Raji (cell line): ENCODE measurements around the gene QRFP.

Experiments used
- POLR2A ChIP-seq: IDR thresholded peaks from 2 replicates; pipeline ENCODE4 v1.6.1; 2011; ENCODE audit warnings: low read depth, low read length, control low read depth; ENCODE audit not compliant: insufficient read depth

Gene QRFP

DNA sequence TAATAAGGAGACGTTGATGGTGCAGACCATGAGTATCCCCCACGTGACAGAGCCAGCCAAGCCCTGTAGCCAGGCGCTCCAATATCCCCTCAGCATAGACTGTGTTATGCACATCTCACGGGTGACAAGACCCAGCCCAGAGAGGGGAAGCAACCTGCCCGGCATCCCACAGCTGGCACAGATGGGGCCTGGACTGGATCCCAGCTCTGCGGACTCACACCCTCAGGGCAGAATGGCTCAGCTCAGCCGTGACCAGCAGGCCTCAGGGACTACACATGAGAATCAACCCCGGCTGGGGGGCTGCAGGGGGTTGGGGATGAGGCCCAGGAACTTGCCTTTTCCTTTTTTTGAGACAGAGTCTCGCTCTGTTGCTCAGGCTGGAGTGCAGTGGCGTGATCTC is 30.7 kb upstream of the QRFP start:
- no peak for TF ChIP-seq POLR2A

GRCh38 chr9:130925050-130925678 is 28.6 kb upstream of the QRFP start:
- no peak for TF ChIP-seq POLR2A

DNA sequence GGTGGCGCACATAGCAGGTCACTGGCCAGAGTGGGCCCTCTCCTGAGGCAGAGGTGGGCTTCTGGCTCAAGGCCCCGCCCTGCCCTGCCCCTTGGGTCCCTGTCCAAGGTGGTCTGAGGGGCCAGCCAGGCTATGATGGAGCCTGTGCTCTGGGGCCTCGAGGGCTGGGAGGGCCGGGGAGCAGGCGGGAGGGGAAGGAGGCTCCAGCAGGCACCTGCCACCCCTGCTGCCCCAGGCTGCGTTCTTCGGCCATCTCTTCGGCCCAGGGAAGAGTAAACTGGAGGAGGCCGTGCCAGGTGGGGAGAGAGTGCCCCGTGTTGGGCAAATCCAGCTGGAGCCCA is 27.8 kb upstream of the QRFP start:
- no peak for TF ChIP-seq POLR2A

DNA sequence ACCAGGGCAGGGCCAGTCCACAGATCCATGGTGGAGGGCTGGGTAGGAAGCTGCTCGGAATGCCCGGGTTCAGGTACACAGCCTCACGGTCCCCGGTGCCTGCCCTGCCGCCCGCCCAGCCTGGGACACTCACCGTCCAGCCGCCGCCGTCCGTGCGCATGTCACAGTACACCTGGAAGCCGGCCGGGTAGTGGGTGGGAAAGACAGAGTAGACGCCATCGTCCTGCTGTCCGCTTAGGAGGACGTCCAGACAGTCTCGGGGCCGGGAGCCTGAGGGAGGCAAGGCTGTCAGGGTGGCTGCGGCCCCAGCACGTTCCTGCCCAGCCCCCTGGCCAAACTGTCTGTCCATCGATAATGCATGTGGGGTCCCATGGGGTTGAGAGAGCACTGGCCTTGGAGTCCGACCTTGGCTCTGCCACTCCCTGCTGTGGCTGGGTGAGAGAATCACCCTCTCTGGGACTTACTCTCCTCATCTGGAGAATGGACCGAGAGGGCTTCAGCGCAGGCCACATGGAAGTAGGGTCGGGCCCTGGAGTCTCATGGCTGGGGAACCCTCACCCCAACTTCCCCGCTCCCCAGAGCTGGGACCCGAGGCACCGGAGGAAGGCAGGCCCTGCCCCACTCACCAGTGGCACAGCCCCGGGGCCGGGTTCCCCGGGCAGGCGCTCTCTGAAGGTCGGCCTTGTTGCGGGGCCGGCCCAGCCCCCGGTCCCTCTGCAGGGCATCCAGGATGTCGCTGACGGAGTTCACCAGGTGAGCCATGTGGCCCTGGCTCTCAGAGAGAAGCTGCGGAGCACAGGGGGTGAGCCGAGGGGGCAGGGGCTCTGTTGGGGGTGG is 27.2 kb upstream of the QRFP start:
- no peak for TF ChIP-seq POLR2A

DNA sequence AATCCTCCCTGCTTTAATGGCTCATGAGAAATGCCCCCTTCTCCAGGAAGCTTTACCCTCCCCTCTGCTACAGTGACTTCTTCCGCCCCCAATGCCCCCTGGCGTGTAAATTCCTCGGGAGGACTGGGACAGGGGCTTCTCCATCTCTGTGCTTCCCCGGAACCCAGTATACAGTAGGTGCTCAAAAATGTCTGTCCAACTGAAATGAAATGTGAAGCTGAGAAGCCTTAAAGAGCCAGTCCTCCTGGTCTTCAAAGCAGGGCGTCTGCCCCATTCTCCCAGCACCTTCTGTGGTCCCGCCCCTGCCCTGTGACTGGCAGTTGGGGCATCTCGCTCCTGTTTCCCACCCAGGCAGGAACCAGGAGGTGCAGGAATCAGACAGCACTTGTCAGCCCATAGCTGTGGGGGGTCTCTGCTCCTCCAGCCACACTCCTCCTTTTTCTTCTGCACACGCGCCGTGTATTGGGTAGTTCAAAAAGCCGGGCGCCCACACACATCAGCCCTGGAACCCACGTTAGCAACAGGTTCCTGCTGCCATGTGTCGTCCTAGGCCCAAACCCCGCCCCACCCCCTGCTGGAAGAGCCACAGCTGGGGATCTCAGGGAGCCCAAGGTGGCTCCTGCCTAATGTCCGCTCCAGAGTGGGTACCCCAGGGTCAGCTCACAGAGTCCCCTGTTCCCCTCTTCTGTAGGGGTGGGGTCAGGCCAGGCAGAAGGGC is 26.4 kb upstream of the QRFP start:
- TF ChIP-seq POLR2A, result no peak

- no peak for TF ChIP-seq POLR2A
These were observed 25.6 kb upstream of the QRFP start for GRCh38 chr9:130921989-130922892.

DNA sequence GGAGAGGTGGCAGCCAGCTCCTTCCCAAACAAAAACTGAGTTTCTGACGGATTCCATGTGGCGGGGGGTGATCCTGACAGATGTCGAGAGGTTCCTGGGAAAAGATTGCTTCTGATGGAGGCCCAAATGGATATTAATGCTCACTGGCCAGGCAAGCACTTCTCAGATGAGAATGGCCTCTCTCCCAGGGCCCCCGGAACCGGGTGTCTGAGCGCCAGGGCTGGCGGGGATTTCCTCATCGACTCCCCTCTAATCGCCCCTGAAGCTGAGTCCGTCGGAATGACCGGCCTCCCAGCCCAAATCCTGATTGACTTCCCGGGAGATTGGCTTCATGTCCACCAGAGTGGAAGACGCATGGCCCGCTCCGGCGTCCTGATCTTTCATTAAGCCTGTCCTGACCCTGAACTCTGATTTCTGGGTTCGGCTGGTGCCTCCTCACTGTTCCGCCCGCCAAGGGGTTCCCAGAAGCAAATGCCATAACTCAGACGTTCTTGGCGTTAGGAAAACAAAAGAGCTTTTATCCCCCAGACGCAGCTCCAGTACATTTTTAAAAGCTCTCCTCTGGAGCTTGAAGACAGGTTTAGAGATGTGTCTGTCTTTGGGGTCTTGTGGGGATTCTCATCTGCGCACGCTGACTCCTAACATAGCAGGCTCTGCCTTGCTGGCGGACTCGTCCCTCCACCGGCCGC is 24.8 kb upstream of the QRFP start:
- no peak for TF ChIP-seq POLR2A

GRCh38 chr9:130920762-130921299 is 24.2 kb upstream of the QRFP start:
- no peak for TF ChIP-seq POLR2A

GRCh38 chr9:130920233-130920632 is 23.6 kb upstream of the QRFP start:
- no peak for TF ChIP-seq POLR2A

- no peak for TF ChIP-seq POLR2A
These were observed 23.0 kb upstream of the QRFP start for GRCh38 chr9:130919559-130920145.

DNA sequence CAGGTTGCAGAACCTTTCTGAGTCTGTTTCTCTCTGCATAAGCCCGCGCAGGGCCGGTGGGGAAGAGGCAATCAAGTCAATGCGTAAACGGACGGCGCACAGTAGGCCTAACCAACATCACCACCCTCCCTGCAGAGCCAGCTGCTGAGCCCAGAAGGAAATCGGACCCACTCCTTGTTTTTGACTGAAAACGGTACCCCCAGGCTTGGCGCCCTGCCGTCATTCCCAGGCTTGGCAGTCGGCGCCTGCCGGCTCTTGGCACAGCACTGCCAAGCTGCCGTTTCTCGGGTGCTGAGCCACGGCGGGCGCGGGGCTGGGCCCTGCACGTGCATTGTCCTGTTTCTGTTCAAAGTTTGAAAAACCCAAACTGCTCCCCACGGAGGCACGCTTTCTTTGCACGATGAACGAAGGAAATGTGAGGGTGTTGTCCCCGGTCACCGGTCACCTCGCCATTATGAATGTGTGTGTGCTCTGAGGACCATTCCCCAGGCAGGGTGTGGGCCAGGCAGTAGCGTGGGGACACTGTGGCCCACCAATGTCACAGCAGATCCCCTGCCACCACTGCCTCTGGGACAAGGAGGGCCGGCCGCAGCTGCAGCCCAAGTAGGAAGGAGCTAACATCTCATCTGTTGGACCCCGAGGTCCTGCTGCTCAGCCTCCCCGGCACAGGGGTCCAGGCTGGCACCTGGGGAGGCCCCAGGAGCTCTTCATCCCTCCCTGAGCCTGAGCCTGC is 22.4 kb upstream of the QRFP start:
- no peak for TF ChIP-seq POLR2A

- TF ChIP-seq POLR2A, result no peak
These were observed 21.7 kb upstream of the QRFP start for GRCh38 chr9:130918101-130918825.

DNA sequence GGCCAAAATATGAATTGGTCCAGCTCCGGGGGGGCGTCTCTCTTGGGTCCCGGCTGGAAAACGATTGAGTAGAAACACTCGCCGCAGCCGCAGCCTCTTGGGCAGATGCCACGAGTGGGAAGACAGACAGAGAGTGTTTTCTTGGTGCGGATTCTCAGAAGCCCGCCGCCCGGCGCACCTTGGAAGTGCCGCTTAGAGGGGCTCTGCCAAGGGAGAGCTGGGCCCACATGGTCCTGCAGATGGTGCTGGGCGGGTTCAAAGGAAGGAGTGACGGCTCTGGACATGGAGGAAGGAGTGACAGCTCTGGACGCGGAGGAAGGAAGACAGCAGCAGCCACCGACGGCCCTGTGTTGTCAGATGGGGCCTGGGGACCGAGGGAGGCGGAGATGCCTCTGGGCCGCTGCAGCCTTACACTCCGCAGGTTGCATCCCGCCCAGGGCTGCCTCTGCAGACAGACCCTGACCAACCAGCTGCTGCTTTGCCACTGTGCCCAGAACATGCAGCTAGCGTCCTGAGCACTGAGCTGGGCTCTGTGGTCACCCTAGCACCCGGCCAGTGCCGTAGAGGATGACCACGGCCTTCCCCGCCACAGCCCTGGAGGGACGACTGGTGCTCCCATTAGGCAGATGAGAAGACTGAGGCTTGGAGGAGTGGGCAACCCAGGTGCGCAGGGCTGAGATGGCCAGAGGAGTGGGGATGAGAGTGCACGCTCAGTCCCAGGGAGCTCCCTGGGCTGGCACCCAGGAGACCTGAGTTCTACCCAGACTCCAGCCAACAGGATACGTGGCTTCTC is 20.8 kb upstream of the QRFP start:
- no peak for TF ChIP-seq POLR2A
